ENCODE results near the gene LMF1.

DNA sequence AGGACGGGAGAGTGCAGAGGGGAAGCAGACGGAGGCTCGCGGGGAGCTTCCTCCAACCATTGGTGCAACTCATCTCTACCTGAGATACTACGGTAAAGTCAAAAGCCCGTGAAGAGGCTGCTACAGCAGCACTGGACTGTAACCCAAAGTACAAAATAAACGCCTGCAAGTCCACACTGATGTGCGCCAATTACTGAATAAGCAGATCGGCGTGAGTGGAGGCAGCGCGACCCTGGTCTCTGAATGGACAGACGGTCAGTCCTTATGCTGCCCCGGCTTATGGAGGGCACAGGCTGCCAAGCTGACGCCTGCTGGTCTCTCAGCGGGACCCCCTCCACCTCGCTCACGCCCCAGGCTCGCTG is 58.5 kb downstream of the LMF1 start:
- TF ChIP-seq, protein P1, sequence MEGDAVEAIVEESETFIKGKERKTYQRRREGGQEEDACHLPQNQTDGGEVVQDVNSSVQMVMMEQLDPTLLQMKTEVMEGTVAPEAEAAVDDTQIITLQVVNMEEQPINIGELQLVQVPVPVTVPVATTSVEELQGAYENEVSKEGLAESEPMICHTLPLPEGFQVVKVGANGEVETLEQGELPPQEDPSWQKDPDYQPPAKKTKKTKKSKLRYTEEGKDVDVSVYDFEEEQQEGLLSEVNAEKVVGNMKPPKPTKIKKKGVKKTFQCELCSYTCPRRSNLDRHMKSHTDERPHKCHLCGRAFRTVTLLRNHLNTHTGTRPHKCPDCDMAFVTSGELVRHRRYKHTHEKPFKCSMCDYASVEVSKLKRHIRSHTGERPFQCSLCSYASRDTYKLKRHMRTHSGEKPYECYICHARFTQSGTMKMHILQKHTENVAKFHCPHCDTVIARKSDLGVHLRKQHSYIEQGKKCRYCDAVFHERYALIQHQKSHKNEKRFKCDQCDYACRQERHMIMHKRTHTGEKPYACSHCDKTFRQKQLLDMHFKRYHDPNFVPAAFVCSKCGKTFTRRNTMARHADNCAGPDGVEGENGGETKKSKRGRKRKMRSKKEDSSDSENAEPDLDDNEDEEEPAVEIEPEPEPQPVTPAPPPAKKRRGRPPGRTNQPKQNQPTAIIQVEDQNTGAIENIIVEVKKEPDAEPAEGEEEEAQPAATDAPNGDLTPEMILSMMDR (IDR thresholded peaks at IDR 0.05): no peak
- TF ChIP-seq ZFX (IDR thresholded peaks at IDR 0.05; ENCODE audit: borderline replicate concordance): no peak
